ENCODE results near the gene CNOT10.

The CNOT10 gene

GRCh38 chr3:32820430-32820829 is 135.4 kb downstream of the CNOT10 start:
- DNase-seq: no peak

GRCh38 chr3:32820971-32821685 is 136.1 kb downstream of the CNOT10 start:
- no peak for DNase-seq

GRCh38 chr3:32821686-32822296 is 136.8 kb downstream of the CNOT10 start:
- DNase-seq: no peak

GRCh38 chr3:32822609-32823498 is 137.9 kb downstream of the CNOT10 start:
- no peak for DNase-seq

Measured in NCI-H446 (cell line).